Right atrium auricular region (tissue), 2 donors: ENCODE data around the gene XXYLT1. TPM values are rescaled to one million over a fixed set of nuclear protein-coding genes. Genes with fewer than 3 reads are reported as not detected.

ENCODE experiments used
- DNase-seq: peaks from one replicate; pipeline ENCODE4 v3.0.0-alpha.2; 2019; ENCODE audit warnings: low spot score
- H3K27ac ChIP-seq, 2 donors: fragments of 200-600 bp; sonication (generic); 1 replicate in 1 of 2; 2 replicates in 1 of 2; pipeline ENCODE4 v1.5.1; 2016 to 2019
- H3K27me3 ChIP-seq, 2 donors: fragments of 200-600 bp; sonication (generic); one replicate each; pipeline versions ENCODE4 v1.5.1 to v1.6.0; 2017 to 2019
- H3K36me3 ChIP-seq: fragments of 200-600 bp; sonication (generic); one replicate; pipeline ENCODE4 v1.5.1; 2016
- H3K4me1 ChIP-seq, 2 donors: fragments of 200-600 bp; sonication (generic); one replicate each; pipeline versions ENCODE4 v1.5.1 to v1.6.0; 2017 to 2019
- H3K4me3 ChIP-seq, 2 donors: fragments of 200-600 bp; sonication (generic); 1 replicate in 1 of 2; 2 replicates in 1 of 2; pipeline ENCODE4 v1.5.1; 2017 to 2019; ENCODE audit warnings: mild to moderate bottlenecking in 1 of 2, moderate library complexity in 1 of 2
- H3K9me3 ChIP-seq, 2 donors: fragments of 200-600 bp; sonication (generic); one replicate each; pipeline ENCODE4 v1.5.1; 2019
- CTCF ChIP-seq, 2 donors: fragments of 200-600 bp; sonication (generic); IDR thresholded peaks; one replicate each; pipeline ENCODE4 v1.5.1; 2019; ENCODE audit warnings: antibody characterized with exemption in 2 of 2
- total RNA-seq, 2 donors: library from RNA; depleted of rRNA; stranded (reverse); fragments of >200 nt; gene quantifications; one replicate each; pipeline ENCODE4 v1.1.0, GENCODE V29; 2016

The XXYLT1 gene
- total RNA-seq, 2 donors from 2014 or later = 4.6 to 6.7 TPM

DNA sequence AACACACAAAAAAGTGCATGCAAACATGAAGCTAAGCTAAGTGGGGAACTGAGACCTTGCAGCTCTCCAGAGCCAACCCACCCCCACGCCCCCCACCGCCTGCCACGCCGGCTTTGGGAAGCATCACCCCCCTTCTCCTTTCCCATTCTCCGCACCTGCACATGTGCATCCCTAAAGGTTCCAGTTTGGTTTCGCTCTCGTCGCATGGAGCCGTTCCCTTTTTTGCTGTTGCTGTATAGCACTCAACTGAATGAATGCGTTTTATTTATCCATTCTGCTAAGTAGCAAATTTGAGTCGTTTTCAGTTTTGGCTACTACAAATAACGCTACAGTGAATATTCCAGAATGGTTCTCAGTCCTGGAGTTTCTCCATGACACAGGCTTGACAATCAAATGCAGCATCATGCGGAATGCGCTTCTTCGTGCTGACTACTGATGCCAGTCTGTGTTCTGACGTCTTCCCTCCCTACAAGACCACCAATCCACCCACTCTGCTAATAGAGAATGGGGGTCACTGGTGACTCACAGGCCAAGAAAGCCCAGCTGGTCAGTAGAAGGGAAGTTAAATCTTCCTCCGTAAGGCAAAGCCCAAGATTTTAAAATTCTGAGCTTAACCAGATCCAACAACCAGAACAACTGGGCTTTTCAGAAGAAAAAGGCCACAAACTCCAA lies 115.3 kb downstream of the XXYLT1 start:
- DNase-seq = no peak
- no peak for TF ChIP-seq CTCF (IDR thresholded peaks at IDR 0.05)
- H3K4me3 ChIP-seq = no peak overlapping the region
- H3K4me1 ChIP-seq = peaks cover 0 to 76% of the 10 kb centered on the region in 2 donors
- H3K9me3 ChIP-seq = no peaks in the 10 kb centered on the region
- H3K27ac ChIP-seq = peak overlapping the region; percentile 25 to 77
- no peaks in the 10 kb centered on the region for H3K27me3 ChIP-seq
- no peaks in the 10 kb centered on the region for H3K36me3 ChIP-seq

GRCh38 chr3:195154793-195155535 lies 116.0 kb downstream of the XXYLT1 start:
- Histone ChIP-seq H3K4me3 (no peak overlapping the region), H3K36me3 (no peaks in the 10 kb centered on the region), H3K27me3 (no peaks in the 10 kb centered on the region), H3K4me1 (peaks cover 0 to 76% of the 10 kb centered on the region in 2 donors), H3K27ac (peak overlapping the region; percentile 71 to 77), H3K9me3 (no peaks in the 10 kb centered on the region)
- DNase-seq = peak; percentile 85
- TF ChIP-seq CTCF (IDR thresholded peaks at IDR 0.05) = no peak

- no peak for DNase-seq
- no peak for TF ChIP-seq CTCF (IDR thresholded peaks at IDR 0.05)
- H3K27me3 ChIP-seq = no peaks in the 10 kb centered on the region
- peaks cover 0 to 76% of the 10 kb centered on the region in 2 donors for H3K4me1 ChIP-seq
- no peaks in the 10 kb centered on the region for H3K36me3 ChIP-seq
- H3K9me3 ChIP-seq = no peaks in the 10 kb centered on the region
- H3K4me3 ChIP-seq = no peak overlapping the region
- peak overlapping the region; percentile 71 to 77 for H3K27ac ChIP-seq
Observed at GRCh38 chr3:195154111-195154791, 116.7 kb downstream of the XXYLT1 start.

DNA sequence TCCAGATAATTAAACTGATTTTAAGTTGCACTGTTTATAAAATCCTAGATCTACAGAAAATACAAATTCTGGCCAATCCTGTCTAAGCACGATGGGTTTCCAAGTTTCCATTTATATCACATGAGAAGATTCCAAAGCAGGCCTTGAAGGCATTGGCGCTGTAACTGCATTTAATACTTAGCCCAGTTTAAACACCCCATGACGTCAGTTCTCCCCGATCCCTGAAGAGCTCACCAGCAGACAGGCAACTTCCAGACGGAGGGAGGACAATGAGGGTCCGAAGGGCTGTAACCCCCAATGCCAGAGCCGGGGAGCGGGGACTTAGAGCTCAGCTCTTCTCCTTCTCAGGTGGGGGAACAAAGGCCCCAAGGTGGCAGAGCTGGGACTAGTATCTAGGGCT lies 117.3 kb downstream of the XXYLT1 start:
- peaks cover 0 to 81% of the 10 kb centered on the region in 2 donors for H3K4me1 ChIP-seq
- peak overlapping the region; percentile 71 to 77 for H3K27ac ChIP-seq
- H3K9me3 ChIP-seq = no peaks in the 10 kb centered on the region
- no peaks in the 10 kb centered on the region for H3K27me3 ChIP-seq
- H3K36me3 ChIP-seq = no peaks in the 10 kb centered on the region
- DNase-seq = no peak
- H3K4me3 ChIP-seq = no peak overlapping the region
- no peak for TF ChIP-seq CTCF (IDR thresholded peaks at IDR 0.05)

DNA sequence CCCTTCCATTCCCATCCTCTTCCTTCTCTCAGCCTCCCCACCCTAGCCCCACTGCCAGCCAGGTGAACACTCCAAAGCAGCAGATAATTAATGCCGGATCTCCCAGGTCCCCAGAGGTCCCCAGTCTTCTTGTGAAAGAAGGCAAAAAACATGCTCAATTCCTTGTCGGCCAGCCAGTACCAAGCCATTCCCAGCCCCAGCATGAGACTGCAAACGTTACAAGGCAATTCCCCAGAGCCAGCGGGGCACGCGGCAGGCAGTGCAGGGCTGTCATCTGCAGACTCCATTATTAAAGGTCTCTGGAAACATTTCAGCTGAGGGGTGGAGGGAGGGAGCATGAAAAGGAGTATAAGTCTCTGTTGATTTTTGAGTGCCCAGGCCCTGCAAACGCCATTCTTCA lies 117.8 kb downstream of the XXYLT1 start:
- no peaks in the 10 kb centered on the region for H3K36me3 ChIP-seq
- H3K27ac ChIP-seq = peak overlapping the region; percentile 71 to 77
- no peak for DNase-seq
- H3K9me3 ChIP-seq = no peaks in the 10 kb centered on the region
- peaks cover 0 to 85% of the 10 kb centered on the region in 2 donors for H3K4me1 ChIP-seq
- no peaks in the 10 kb centered on the region for H3K27me3 ChIP-seq
- TF ChIP-seq CTCF (IDR thresholded peaks at IDR 0.05) = no peak
- H3K4me3 ChIP-seq = no peak overlapping the region
